SK-N-SH (cell line): ENCODE data around the gene TMEM269. TPM values are rescaled to one million over a fixed set of nuclear protein-coding genes. Genes with fewer than 3 reads are reported as not detected.
"Not testable (repeated sequence)": the region's sequence is repeated elsewhere in the genome, so short reads cannot be mapped to it uniquely, and the experiment has no call there.

Source experiments
- CTCF ChIA-PET: fragments of 300-600, 350-600 bp; formaldehyde crosslinking; extraction: SDS; loops from one replicate; lab custom pipeline; 2021; lab: Yijun Ruan, JAX
- POLR2A ChIA-PET: fragments of 350-600 bp; sonication (Branson Sonifier 250); formaldehyde crosslinking; extraction: SDS; loops from one replicate; lab custom pipeline; 2020; ENCODE audit warnings: antibody characterized with exemption, inconsistent platforms; lab: Yijun Ruan, JAX
- DNase-seq: peaks from one replicate; pipeline ENCODE4 v3.0.0; 2012
- H2AFZ ChIP-seq: fragments of 200-600 bp; sonication (generic); 2 replicates; pipeline ENCODE4 v1.8.1; 2016; ENCODE audit warnings: antibody characterized with exemption, mild to moderate bottlenecking, low read depth
- H3F3A ChIP-seq: fragments of 200-600 bp; sonication (generic); replicated peaks from 2 replicates; pipeline ENCODE3; 2016; ENCODE audit warnings: antibody characterized with exemption, mild to moderate bottlenecking; ENCODE audit not compliant: insufficient read depth
- H3K27ac ChIP-seq, 2 experiments: fragments of 200-500 bp in 1 of 2; fragments of 200-600 bp in 1 of 2; sonication (Bioruptor generic) in 1 of 2; sonication (generic), shearing (Covaris generic) in 1 of 2; 2 replicates each; pipeline versions ENCODE4 v1.5.1 to v1.6.1; 2014 to 2016; ENCODE audit warnings: low read depth in 2 of 2, inconsistent platforms in 1 of 2, low read length in 1 of 2, mild to moderate bottlenecking in 1 of 2, mixed read lengths in 1 of 2
- H3K27me3 ChIP-seq: fragments of 200-600 bp; sonication (generic), shearing (Covaris generic); 2 replicates; pipeline ENCODE4 v1.6.1; 2016; ENCODE audit warnings: mixed run types; ENCODE audit not compliant: insufficient read depth
- H3K36me3 ChIP-seq, 2 experiments: fragments of 200-500 bp in 1 of 2; fragments of 200-600 bp in 1 of 2; sonication (Bioruptor generic) in 1 of 2; sonication (generic) in 1 of 2; replicated peaks in 1 of 2; 2 replicates each; pipeline versions ENCODE3 to v1.5.1; 2014 to 2016; ENCODE audit warnings: low read length in 1 of 2, mild to moderate bottlenecking in 1 of 2; ENCODE audit not compliant: insufficient read depth in 2 of 2, control insufficient read depth in 1 of 2
- H3K4me1 ChIP-seq, 2 experiments: fragments of 200-500 bp in 1 of 2; fragments of 200-600 bp in 1 of 2; sonication (Bioruptor generic) in 1 of 2; sonication (generic), shearing (Covaris generic) in 1 of 2; 2 replicates each; pipeline versions ENCODE4 v1.5.1 to v1.6.1; 2014 to 2016; ENCODE audit warnings: low read depth in 1 of 2, low read length in 1 of 2, mixed run types in 1 of 2; ENCODE audit not compliant: insufficient read depth in 2 of 2, control insufficient read depth in 1 of 2
- H3K4me2 ChIP-seq: fragments of 200-600 bp; sonication (generic), shearing (Covaris generic); 2 replicates; pipeline ENCODE4 v1.6.1; 2017; ENCODE audit warnings: mixed run types
- H3K4me3 ChIP-seq, 2 experiments: fragments of 200-500 bp in 1 of 2; fragments of 200-600 bp in 1 of 2; sonication (Bioruptor generic) in 1 of 2; sonication (generic), shearing (Covaris generic) in 1 of 2; 2 replicates each; pipeline versions ENCODE4 v1.5.1 to v1.8.1; 2014 to 2016; ENCODE audit warnings: low read depth in 2 of 2, inconsistent platforms in 1 of 2, low read length in 1 of 2, mild to moderate bottlenecking in 1 of 2, mixed read lengths in 1 of 2, moderate library complexity in 1 of 2
- H3K79me2 ChIP-seq: fragments of 200-600 bp; sonication (generic); 2 replicates; pipeline ENCODE4 v1.8.1; 2017; ENCODE audit warnings: mild to moderate bottlenecking; ENCODE audit not compliant: insufficient read depth
- H3K9ac ChIP-seq: fragments of 200-600 bp; sonication (generic); 2 replicates; pipeline ENCODE4 v1.6.1; 2017; ENCODE audit warnings: mixed run types
- H3K9me2 ChIP-seq: fragments of 200-600 bp; sonication (generic); 2 replicates; pipeline ENCODE4 v1.6.1; 2017; ENCODE audit warnings: mixed run types
- H3K9me3 ChIP-seq: fragments of 200-600 bp; sonication (generic); 2 replicates; pipeline ENCODE4 v1.6.1; 2017; ENCODE audit warnings: mixed run types, mild to moderate bottlenecking, moderate library complexity
- H4K20me1 ChIP-seq: fragments of 200-600 bp; sonication (generic); 2 replicates; pipeline ENCODE4 v1.6.1; 2017; ENCODE audit warnings: mild to moderate bottlenecking, mixed run types; ENCODE audit not compliant: insufficient read depth
- EZH2phosphoT487 ChIP-seq: fragments of 200-600 bp; sonication (generic); IDR thresholded peaks from 2 replicates; pipeline ENCODE4 v1.6.1; 2017; ENCODE audit warnings: low read depth, mixed run types, mild to moderate bottlenecking, antibody characterized with exemption, moderate library complexity, borderline replicate concordance
- GATA2 ChIP-seq: sonication (generic); formaldehyde crosslinking; IDR thresholded peaks from 2 replicates; pipeline ENCODE4 v1.5.0; 2020; ENCODE audit warnings: mild to moderate bottlenecking, missing genetic modification reagents
- JUND ChIP-seq: IDR thresholded peaks from 2 replicates; pipeline ENCODE4 v1.4.0; 2012
- TEAD4 ChIP-seq: IDR thresholded peaks from 2 replicates; pipeline ENCODE4 v1.4.0; 2012; ENCODE audit warnings: mild to moderate bottlenecking, borderline replicate concordance; ENCODE audit not compliant: insufficient read depth
- ZBTB33 ChIP-seq: IDR thresholded peaks from 2 replicates; pipeline ENCODE4 v1.4.0; 2012; ENCODE audit warnings: low read depth, borderline replicate concordance
- WGBS: methylation state at CpG from one replicate; pipeline ENCODE4 v1.1.6; 2017; ENCODE audit warnings: low lambda C conversion rate; 5-methylcytosine and 5-hydroxymethylcytosine counted together
- polyA plus RNA-seq, 3 experiments: library from polyadenylated mRNA; depleted of rRNA; stranded (reverse); fragments of >200 nt; gene quantifications; 2 replicates each; pipeline ENCODE4 v1.2.3, GENCODE V29; 2012

TMEM269 gene
- polyA plus RNA-seq, 1 of the 3 experiments (the other 2 are of a cell fraction) = 0.05 TPM

- WGBS = 97% methylated on average over 12 of the region's 12 CpGs
- peaks cover 36 to 61% of the 10 kb centered on the region in 2 experiments for H3K36me3 ChIP-seq
- POLR2A ChIA-PET = no interaction called here
Measured at GRCh38 chr1:42750041-42750440, 34.8 kb upstream of the TMEM269 start.

GRCh38 chr1:42751511-42752070 lies 33.2 kb upstream of the TMEM269 start:
- WGBS = 93% methylated on average over 8 of the region's 8 CpGs
- H3F3A ChIP-seq, H3K4me1 ChIP-seq, DNase-seq, H3K9ac ChIP-seq, H4K20me1 ChIP-seq, H2AFZ ChIP-seq, H3K4me3 ChIP-seq, H3K4me2 ChIP-seq, H3K9me2 ChIP-seq, H3K79me2 ChIP-seq, H3K27ac ChIP-seq, H3K9me3 ChIP-seq, H3K27me3 ChIP-seq, POLR2A ChIA-PET: not testable (repeated sequence)
- CTCF ChIA-PET = interaction anchor here (0.8 to 1.9 kb wide), 2 partner anchors 15 to 322 kb away, joined by 3 to 8 read pairs; partner anchors contain the start of genes C1orf50 and P3H1
- peaks cover 44 to 70% of the 10 kb centered on the region in 2 experiments for H3K36me3 ChIP-seq

More at GRCh38 chr1:42750041-42750440, 34.8 kb upstream of the TMEM269 start:
- no peaks in the 10 kb centered on the region for H3K9me2 ChIP-seq
- no peaks in the 10 kb centered on the region for H3K9me3 ChIP-seq
- H3K4me2 ChIP-seq = no peak overlapping the region
- peaks cover 8% of the 10 kb centered on the region for H3F3A ChIP-seq
- no peak overlapping the region for H3K27ac ChIP-seq
- H3K4me1 ChIP-seq = no peaks in the 10 kb centered on the region
- no peak for DNase-seq
- no peaks in the 10 kb centered on the region for H3K27me3 ChIP-seq
- no peak overlapping the region for H3K9ac ChIP-seq
- H2AFZ ChIP-seq = no peak overlapping the region
- H3K4me3 ChIP-seq = no peak overlapping the region
- H4K20me1 ChIP-seq = no peaks in the 10 kb centered on the region
- H3K79me2 ChIP-seq = no peaks in the 10 kb centered on the region
- CTCF ChIA-PET = interaction anchor here (0.8 to 1.6 kb wide), 2 partner anchors 14 to 16 kb away, joined by 3 to 5 read pairs; no protein-coding TSS in a partner anchor
- TF ChIP-seq GATA2 (CRISPR knock-in tag) = no peak
- TF ChIP-seq ZBTB33 = no peak
- no peak for TF ChIP-seq EZH2phosphoT487
- no peak for TF ChIP-seq JUND

GRCh38 chr1:42752284-42752683 lies 32.5 kb upstream of the TMEM269 start:
- Histone ChIP-seq H3K27me3 (no peaks in the 10 kb centered on the region), H4K20me1 (no peaks in the 10 kb centered on the region), H3K9ac (no peak overlapping the region), H3K4me1 (no peaks in the 10 kb centered on the region; a peak in 1 of 4 replicates), H3K79me2 (no peaks in the 10 kb centered on the region), H3F3A (peaks cover 8% of the 10 kb centered on the region), H3K9me2 (no peaks in the 10 kb centered on the region), H3K27ac (no peak overlapping the region), H3K4me2 (no peak overlapping the region), H2AFZ (no peak overlapping the region), H3K36me3 (peaks cover 46 to 67% of the 10 kb centered on the region in 2 experiments), H3K4me3 (no peak overlapping the region), H3K9me3 (no peaks in the 10 kb centered on the region)
- 100% methylated on average over 3 of the region's 6 CpGs for WGBS
- no peak for TF ChIP-seq TEAD4
- no peak for TF ChIP-seq JUND
- ChIA-PET CTCF (interaction anchor here (0.8 to 1.9 kb wide), 3 partner anchors 14 to 321 kb away, joined by 3 to 8 read pairs (median 4); partner anchors contain the start of genes C1orf50 and P3H1), POLR2A (no interaction called here)
- no peak for DNase-seq
